Central memory CD4-positive, alpha-beta T cell (primary cell): Measurements from ENCODE around the gene SERPINI1.

Source experiments
- DNase-seq: peaks from one replicate; pipeline ENCODE4 v3.0.0; 2022

Gene SERPINI1

DNA sequence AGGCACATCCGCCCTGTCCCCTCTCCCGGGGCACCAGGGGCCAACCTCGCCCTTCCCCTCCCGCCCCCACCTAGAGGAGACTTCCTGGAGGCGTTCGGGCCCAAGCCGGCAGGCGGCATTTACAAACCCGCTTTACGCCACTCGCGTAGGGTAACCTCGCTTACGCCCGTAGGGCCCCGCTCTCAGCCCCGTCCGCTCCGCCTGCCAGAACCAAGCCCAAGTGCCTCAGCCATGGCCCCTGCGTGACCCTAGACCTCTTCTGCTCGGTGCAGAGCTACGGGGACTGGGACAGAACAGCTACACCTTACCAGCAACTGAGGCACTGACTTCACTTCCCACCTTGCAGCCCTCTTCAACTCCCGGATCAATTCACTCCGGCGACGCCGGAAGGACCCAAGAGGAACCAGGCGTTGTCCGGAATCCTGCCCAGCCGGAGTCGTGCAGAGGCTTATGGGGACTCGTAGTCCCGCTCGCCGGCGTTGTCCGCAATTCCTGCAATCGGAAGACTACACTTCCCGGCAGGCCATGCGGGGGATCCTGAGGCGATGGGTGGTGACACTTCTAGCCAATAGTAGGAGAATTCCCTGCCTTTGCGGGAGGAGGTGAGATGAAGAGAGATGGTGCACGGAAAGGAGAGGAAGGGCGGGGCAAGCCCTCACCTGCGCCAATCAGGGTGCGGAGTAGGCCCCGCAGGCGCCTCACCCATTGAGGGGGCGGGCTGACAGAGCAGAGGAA lies 856 bp upstream of the SERPINI1 start, which contains the start of gene PDCD10:
Gene PDCD10, minus strand, starts transcription at position 395 of the 735 bp plus-strand sequence. CDS start 14,735 bp downstream, outside the sequence.
- peak; percentile 99 for DNase-seq

DNA sequence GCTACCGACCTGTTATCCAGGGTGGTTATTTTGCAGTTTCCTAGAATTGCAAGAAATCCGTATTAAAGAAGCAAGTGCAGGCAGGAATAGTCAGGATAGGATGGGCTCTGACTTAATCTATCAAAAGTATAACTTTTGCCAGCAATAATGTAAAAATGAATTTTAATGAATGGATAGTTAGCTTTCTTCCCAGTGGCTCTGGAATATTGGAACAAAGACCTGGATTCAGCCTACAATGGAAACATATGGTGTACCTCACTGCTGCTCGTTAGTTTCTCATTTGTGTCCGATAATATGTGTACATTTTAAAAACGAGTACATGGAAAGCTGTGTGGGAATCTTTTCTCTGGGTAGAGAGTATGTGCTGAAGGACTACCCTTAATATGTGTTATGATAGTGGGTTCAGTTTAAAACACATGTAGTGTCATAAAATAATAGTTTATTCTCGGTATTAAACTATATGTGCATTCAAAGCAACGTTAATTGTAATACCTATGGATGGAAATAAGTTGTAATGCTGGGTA lies 805 bp downstream of the SERPINI1 start:
- no peak for DNase-seq

DNA sequence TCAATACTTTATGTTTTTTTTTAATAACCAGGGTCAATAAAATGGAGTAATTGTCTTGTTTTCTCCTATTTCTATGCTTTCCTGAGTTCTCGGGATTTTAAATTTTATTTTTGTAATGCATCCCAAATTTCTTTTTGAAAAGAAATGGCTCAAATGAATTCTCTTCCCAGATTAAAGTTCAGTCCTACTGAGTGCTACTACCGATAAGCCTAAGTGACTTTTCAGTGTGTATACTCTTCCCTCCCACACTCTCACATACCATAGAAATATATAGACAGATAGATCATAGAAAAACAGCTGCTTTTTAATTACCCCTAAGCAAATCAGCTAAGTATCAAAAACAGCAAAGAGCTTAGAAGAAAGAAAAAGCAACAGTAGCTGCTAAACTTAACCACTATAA lies 1.5 kb downstream of the SERPINI1 start:
- no peak for DNase-seq

DNA sequence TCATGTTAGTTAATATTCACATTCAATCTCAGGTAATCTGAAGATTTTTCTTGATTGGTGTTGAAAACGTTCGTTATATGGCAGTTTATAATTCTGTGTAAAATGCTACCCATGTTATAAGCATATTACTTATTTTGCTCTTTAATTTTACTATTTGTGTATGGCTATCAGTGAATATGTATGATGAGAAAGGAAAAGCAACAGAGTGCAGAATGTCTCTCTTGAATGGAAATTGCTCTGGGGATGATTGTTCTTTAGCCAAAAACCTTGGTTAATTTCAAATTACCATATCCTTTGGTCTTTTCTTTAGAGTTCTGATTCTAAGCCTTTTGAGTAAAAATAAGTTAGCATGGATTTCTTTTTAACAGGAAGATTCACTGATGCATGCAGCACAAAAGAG lies 2.5 kb downstream of the SERPINI1 start:
- no peak for DNase-seq

DNA sequence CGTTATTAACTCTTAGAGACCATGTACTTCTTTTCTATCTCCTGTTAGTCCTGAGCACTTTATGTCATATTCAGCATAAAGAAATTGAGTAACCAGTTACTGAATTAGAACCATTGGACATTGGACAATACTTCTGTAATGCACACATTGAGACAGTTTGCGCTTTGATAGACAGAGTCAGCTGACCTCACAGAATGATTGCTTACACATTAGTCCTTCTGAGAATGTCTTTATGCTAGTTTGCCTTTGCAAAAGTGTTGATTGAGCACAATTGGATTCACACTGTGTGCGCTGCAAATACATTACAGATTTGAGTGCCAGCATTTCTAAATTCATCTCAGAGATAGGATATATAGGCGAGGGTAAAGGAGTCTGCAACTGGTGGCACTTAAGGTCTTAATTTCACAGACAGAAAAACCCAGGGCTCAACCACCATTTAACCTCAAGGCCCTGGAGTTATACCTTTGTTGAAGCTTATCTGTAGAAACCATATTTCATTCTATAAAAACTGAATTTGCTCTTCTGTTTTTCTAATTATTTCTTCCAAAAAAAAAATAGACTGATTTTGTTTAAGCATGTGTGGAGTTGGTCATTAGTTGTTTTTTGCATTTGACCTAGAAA lies 3.8 kb downstream of the SERPINI1 start:
- no peak for DNase-seq

DNA sequence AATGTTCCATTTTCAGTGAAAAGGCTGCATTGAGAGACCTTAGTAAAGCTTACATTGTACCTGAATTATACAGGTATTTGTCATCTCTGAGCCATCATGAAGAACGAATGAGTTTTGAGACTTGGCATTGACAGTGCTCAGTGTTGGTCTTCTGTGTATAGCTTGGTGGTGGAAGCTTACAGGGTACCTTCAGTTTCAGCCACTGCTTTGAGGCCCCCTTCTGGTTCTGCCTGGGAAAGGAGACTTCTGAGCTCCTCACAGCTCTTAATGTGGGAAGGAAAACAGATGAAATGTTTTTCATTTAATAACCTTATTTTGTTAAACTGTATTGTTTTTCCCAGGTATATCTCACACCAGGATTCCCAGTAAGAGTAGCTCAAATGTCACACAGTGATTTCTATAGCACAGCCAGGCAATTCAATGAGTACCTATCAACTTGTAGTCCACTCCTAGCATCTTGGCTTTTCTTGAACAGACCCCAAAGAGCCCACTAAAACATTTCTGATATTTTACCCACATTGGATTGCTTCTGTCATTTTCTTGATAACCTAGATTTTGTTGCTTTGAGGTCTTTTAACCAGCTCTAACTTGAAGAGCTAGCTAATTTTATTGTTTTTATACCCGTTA lies 5.6 kb downstream of the SERPINI1 start:
- no peak for DNase-seq

DNA sequence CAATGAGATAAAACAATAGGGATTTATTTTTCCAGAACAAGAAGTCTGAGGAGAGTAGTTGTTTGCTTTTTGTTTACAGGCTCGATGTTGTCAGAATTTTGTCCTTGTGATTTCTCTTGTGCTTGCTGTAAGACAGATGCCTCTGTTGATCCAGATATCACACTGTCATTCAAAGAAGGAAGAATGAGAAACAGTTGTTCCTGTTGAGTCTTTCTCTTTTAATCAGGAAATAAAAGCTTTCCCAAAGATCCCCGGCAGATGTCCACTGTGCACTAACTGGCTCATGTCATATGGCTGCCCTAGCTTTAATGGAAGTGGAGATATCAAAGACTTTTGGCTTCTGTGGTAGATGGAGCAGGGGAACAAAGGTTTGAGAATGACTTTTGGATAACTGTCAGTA lies 6.8 kb downstream of the SERPINI1 start:
- DNase-seq, result no peak

DNA sequence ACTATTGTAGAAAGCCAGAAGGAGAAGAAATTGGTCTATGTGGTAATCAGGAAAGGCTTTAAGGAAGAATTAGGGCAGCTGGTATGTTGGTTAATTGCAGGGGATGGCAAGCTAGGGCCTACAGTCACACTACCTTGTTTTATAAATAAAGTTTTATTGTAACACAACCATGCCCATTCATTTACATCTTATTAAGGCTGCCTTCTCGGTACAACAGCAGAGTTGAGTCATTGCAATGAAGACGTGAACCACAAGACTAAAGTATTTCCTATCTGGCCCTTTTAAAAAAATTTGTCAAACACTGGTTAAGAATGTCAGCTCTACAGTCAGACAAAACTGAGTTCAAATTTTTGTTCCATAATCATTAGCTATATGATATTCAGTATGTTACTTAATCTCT lies 8.3 kb downstream of the SERPINI1 start:
- no peak for DNase-seq

DNA sequence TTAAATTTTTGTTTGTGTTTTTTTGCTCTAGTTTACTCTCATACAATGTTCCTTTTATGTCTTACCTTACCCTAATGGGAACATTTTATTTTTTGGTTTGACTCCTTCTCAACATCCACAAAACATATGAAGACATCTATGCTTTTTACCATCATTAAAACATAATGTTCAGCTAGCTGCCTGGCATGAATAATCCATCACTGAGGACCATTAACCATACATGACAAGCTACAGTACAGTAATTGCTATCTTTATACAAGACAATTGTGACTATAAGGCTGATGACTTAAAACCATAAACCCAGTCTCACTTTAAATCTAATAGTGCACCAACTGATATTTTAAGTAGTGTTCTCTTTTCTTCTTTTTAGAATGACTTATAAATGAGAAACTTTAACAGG lies 13.7 kb downstream of the SERPINI1 start:
- DNase-seq, result no peak

DNA sequence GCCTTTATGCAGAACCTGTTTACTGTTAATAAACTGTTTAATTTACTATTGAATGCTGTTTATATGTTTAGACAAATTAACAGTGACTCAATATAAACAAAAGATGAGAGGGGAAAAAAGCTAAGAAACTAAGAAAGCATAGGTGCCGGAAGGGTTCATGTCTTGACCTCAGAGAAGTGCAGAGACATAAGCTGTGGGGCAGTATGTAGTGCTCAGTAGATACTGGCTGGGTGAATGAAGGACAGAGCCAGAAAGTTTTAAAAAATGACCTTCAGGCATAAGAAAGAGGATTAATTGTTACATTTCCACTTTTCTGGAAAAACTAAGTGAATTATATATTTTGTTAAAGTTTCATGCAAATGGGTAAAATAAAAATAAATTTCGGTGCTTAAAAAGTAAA lies 14.2 kb downstream of the SERPINI1 start:
- no peak for DNase-seq

DNA sequence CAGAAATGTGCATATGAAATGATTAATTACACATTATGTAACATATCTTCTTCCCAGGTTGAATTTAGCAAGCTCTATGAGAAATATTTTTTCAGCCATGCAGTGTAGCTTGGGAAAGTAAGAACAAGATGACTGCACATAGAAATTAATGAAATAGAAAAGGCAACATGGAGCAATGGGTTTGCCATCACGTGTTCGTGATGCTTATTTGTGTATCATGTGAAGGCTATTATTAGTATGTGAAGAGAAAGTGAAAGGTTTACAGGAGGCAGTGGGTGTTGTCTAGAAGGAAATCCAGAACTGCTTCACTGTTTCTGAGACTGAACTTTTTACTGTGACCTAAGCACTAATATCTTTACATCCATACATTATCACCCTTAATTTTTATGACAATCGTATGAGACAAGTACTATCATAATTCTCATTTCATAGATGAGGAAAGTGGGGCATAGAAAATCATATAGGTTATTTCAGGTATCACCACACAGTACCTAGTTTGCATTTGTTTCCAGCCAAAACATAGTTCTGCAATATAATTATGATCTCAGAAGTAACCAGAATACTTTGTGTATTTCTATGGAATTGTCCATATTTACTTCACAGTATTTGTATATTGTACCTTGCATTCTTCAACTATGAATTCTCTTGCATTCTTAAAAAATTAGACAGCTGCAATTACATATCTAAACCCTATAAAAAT lies 14.9 kb downstream of the SERPINI1 start:
- DNase-seq, result peak; percentile 9

DNA sequence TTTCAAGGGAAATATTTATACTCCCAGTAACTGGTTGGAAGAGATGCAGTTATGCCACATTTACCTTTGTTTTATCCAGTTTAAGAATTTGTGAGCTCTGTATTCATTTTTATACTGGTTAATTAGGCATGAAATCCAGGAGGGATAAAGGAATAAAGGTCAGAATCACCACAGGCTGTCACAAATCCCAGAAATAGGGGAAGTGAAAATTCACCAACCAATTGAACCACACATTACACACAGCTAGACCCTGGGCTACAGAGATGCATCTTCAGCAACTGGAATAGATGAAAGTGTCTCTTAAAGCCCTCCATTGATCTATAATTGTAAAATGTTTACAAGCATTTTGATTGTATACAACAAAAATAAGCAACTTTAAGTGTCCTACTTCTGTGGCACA lies 18.5 kb downstream of the SERPINI1 start:
- no peak for DNase-seq

DNA sequence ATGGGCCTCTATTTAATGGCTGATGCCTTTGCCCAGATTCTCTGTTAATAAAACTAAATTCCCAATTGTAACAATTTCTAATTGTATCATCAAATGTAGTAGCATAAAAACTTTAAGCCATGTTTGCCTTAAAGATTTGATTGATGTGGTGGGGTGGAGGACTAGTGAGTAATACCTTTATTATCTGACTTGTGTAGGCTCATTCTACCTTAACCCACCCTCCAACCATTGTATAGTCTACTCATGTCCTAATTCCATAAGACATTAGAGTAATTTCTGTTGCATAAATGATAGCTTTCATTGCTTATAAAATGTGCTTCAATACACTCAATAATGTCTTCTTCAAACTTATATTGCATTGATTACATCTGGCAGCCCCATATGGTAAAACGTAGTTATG lies 25.8 kb downstream of the SERPINI1 start:
- no peak for DNase-seq

DNA sequence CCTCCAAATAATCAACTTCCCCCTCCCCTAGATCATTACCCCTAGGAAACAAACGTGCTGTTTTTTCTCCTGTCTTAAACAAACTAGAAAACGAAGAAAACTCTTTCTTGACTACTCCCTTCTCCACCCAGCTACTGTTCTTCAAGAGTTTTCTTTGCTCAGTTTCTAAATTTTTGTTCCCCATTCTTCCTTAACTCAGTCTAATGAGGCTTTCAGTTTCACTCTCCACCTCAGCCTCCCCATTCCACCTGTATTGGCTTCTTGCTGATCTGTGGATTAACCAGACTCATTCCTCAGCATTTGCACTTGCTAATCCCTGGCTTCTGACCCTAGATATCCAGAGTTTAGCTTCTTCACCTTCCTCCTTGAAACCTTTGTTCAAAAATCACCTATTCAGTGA lies 26.8 kb downstream of the SERPINI1 start:
- no peak for DNase-seq

DNA sequence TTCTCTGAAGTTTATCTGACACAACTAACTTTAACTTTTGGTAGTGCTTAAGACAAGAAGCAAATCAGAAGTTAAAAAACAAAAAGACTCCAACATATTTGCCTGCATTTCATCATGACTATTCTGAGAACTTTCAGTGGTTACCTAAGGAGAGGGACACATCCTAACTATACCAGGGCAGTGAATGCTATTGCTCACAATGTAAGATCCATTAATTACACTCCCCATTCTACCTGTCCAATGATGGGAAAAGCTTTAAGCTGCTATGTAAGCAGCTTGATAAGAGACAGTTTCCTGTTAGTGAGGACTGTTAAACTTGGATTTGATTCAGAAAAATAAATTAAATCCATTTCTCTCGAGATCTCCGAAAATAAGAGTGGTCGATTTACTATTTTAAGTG lies 37.5 kb downstream of the SERPINI1 start:
- no peak for DNase-seq

DNA sequence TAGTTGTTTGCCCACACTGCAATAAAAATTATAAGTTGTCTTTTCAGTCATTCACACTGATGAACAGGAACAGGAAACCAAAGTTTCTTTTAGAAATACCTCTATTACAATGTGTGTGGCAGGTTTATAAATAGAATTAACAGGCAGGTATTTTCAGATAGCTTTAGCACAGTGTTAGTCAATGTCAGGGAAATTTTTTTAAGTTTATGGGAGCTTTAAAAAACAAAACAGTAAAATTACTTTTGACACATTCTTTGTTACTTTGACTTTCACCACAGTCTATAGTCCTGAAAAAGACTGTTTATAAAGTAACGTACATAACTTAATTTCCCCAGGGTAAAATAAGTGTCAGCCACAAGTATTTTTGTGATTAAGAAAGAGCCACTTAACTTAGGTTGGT lies 38.1 kb downstream of the SERPINI1 start:
- no peak for DNase-seq

DNA sequence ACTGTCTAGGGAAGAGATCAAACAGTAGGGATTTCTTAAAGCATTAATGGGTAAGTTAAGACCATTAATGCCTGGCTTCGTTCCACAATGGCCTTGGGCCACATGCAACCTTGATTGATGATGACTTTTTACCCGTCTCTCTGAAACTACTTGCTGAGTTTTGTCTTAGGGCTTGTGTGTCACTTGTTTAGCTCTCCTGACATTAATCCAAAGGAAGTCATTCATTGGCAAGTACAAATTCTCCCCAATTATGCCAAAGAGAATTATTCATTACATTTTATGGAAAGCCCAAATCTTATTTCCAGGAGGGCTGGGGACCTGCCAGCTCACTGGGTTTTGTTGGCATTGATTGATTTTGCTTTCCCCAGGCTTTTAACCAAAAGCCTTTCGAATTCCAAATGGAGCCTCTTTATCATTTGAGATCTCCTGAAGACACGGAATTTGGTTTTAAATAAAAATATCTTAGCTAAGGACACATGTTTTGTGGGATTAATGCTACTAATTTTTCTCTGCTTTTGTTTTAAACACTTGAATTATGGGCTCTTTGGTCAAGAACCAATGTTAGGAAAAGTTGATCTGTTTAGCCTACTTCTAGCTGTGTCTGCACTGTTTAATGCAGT lies 40.7 kb downstream of the SERPINI1 start:
- DNase-seq, result no peak

DNA sequence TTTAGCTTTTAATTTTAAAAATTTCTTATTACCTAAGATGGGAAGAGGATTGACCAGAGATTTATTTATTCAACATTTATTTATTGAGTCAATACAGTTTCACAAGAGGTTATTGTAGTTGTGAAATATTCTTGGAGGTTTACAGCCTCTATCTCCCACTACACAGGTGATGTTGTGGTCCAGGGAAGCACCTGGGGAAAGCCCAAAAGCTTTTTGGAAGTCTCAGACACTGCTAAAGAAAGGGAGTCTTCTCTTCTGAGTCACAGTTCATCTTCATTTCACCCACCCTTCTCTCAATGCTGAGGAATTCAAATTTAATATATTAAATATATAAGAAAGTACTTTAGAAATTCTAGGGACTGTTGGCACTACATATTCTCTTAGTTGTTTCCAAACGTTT lies 41.8 kb downstream of the SERPINI1 start:
- DNase-seq, result no peak

DNA sequence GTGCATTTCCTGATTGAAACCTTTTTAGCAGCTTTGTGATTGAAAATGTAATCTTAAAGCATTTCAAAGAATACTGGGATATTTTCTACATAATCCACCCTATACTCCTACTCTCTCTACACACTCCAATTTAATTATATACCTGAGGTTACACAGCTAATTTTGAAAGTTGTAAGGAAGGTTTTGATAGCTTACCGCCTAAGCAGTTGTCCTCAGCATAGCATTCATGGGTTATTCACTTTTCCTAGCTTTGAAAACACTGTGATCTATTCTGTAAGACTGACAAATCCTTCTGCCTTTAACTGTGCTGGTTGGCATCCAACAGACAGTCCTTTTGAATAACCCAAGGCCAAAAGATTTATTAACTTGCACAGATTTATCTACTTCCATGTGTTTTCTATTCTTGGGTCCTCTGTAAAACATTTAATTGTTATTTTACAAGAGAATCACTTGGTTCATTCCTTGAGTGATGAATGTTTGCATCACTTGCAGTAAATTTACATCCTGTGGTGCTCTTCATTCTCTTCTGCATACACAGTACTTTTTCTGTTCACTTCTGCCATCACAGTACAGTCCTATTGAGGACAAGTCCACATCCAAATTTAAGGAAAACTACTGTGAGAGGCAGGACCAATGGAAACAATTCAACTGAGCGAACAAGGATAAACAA lies 44.8 kb downstream of the SERPINI1 start:
- DNase-seq, result no peak

DNA sequence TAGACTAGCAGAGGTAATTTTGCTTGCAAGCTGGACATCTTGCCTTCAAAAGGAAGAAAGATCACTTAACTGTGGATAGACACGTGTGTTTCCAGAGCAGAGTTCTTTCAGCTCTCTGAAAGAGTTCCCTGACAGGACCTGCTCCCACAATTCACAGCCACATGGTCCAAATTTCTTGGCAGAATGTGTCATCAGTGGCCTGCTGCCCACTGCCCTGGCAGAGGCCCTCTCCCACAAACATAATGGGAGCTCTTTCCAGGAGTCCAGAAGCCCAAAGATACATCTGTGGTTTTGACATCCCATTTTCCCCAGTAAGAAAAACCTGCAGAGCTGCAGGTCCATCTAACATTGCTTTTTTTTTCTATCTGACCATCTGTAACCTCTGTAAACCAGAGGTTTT lies 48.3 kb downstream of the SERPINI1 start:
- DNase-seq, result no peak

DNA sequence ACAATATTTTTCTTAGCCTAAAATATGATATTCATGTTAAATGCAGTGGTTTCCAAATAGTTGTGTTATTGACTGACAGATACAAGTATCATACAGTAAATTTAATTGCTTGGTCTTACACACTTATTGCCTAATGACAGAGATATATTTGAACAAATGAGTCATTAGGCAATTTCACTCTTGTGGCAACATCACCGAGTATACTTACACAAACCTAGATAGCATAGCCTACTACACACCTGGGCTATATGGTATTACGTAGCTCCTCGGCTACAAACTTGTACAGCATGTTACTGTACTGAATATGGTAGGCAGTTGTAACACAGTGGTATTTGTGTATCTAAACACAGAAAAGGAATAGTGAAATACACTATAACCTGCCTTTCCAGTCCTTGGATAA lies 50.3 kb downstream of the SERPINI1 start:
- DNase-seq, result no peak

DNA sequence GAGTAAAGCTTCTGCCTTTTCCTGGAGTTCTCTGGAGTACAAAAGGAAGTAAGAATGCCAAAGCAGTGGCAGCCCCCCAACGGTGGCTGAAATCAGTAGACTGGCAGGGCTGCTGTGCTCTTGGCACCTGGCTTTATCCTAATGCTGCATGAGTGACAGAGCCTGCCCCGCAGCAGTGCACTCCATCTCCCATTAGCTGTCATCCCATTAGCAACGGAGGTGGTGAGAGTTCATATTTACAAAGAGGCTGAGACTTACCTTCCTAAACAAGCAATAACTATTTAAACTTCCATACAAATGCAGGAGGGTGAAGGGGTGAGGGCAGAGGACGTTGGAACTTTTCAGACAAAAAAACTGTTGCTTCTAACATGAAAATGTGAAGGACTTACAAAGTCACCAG lies 51.9 kb downstream of the SERPINI1 start:
- no peak for DNase-seq
